CD4-positive, alpha-beta T cell treated with Interleukin-6 at 100 ng/mL for 8 hours (primary cell): ENCODE data around the gene C6orf47.
A peak's percentile ranks its signal among the peaks of the same experiment; 100 is the strongest.

ENCODE experiments used
- DNase-seq: peaks from one replicate; pipeline ENCODE4 v3.0.0-alpha.2; 2020; ENCODE audit warnings: mixed read lengths, low spot score

C6orf47 gene

DNA sequence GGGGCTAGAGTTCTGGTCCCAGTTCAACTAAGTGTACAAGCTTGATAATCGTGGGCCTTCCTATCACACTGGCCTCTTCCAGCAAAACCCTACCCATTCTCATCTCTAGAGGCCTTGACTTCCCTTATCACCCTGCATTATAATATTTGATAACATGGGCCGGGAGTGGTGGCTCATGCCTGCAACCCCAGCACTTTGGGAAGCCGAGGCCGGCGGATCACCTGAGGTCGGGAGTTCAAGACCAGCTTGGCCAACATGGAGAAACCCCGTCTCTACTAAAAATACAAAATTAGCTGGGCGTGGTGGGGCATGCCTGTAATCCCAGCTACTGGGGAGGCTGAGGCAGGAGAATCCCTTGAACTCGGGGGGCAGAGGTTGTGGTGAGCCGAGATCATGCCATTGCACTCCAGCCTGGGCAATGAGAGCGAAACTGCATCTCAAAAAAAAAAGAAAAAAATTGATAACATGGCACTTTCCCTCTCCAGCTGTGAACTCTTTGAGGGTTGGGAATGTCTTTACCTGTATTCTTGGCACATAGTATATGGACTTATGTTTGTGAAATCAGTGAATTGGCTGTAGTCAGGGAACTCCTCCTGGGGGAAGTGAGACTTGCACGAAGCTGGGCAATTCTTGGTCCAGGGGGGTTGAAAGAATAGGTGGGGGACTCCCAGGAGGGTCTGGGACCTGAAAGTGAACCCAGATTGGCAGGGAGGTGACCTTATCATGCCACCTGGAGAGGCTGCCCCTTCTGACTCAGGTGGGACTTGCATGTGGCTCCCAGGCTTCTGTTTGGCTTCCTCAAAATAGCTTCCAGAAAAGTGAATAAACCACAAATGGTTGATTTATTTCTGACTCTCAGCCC, 915 bp upstream of the C6orf47 start:
- no peak for DNase-seq

DNA sequence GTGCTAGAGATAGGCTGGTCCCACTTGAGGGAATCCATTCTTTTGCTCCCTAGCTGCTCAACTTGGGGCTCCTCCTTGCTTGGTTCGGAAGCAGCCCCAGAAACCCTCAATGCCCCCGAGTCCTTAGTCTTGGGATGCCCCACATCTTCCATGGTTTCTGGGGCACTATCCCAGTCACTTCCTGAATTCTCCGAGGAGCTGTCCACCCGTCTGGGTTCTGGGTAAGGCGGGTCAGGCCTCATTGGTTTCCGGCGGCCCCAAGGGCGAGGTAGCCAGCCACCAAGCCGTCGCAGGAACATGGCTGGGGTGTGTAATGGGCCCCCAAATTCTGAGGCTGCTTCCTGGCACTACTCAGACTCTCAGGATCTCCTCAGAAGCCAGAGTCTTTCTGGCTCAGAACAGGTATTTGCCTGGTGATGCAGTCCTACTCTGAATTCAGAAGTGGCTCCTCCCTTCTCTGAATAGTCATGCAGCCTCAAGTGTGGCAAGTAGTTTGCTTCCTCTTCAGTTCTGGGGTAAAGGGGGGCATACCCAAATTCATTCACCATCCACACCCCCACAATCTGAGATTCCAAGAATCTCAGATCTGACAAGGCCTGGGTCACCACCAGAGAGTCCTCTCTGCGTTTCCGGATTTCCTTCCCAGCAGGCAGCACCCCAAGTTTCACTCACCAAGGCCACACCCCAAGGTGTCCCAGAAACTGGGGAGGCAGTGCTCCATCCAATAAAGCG, 763 bp downstream of the C6orf47 start:
- DNase-seq: peak; percentile 28

DNA sequence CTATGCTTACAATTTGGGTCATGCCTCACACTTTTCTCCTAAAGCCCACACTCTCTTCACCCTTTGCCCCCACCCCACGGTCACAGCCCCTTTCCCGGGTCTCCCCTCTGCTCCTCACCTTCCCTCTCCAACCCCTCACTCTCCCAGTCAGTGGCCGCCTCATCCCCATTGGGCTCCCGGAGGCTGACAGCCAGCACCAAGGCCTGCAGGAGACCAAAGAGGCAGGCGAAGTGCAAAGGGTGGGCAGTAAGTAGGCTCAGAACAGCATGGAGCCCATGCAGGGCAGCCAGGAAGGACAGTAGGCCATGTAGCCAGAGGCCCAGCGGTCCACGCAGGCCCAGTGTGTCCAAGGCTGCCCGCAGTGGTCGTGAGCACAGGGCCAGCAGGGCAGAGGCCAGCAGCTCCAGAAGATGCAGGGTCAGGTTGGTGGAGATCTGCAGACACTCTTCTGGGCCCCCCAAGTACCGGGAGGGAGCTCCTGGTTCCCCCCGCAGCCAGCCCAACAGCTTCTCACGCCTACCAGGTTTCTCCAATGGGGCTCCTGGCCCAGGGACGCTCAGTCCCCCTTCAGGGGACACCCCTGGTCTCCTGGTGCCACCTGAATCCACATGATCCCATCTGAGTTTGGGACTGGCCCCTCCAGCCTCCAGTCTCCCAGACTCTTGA, 1.5 kb downstream of the C6orf47 start:
- no peak for DNase-seq

DNA sequence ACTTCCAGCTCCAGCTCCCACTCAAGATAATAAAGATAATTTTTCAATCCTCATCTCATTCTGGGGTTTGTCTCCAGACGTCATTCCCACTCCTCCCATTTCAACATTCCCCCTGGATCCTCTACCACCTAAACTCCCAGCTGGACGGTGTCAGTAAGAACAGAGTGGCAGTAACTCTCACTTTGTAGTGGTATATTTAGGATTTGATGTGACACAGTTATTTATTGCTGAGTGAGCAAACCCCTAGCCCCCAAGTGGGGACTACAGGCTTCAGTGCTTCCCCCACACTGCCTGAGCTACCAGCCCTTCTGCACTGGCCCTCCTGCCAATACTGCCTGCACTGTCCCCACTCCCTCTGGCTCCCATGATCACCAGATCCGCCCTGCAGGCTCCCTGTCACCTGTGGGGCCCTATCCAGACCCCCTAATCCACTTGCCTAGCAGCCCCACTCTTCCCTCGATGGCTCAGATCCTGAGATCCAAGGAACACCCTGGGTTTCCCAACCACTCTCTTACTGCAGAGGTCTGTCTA, 2.4 kb downstream of the C6orf47 start:
- no peak for DNase-seq

DNA sequence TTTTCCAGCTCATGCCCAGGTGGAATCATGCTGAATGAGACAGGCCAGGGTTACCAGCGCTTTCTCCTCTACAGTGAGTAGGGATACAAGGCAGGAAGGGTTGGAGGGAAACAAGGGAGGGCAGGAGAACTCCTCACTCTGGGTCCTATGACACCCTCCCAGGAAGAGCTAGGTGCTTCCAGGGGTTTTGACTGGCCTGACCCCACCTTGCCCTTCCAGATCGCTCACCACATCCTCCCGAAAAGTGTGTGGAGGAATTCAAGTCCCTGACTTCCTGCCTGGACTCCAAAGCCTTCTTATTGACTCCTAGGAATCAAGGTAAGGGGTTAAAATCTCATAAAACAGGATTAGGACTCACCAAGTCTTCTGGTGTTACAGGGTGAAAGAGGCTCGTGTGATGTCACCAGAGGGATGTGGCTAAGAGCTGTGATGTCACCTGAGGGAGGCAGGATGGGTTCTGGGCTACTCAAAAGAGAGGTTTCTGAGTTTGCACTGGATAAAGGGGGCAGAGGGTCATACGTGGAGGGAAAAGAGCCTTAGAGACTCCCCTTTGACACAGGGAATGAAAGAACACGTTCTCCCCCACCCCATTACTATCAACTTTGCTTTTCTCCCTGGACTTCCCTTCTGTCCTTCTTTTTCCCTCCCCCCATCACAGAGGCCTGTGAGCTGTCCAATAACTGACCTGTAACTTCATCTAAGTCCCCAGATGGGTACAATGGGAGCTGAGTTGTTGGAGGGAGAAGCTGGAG, 3.0 kb downstream of the C6orf47 start:
- DNase-seq: no peak

DNA sequence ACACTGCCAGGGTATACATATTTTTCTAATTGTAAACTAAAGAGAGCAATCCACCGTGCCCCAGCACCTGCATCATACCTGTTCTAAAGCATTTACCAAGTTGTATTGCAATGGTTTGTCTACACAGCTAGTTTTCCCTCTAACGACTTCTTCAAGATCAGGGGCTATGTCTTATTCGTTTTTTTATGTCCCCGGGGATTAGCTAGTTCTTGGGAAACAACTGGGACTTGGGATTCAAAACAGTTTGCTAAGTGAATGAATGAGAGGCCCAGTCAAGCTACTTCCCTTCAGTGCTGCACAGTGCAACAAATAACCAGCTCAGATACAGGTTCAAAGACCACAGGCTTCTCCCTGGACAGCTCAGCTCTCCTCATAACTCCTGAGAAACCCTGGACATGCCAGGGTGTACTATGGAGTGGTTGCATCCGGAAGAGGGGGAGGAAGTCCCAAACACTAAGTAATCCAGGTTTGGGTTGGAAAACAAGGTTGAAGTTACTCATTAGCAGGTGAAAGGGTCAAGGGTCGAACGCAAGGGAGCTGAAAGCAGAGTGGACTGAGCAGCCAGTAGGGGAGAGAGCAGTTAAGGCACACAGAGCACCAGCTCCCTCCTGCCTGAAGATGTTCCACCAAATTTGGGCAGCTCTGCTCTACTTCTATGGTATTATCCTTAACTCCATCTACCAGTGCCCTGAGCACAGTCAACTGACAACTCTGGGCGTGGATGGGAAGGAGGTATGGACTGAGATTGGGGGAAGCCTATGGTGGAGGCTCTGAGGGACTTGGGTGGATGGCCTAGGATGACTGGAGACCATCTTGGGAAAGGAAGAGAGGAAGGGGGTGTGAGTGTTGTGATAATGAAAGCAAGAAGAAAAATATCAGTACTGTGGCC, 5.0 kb downstream of the C6orf47 start, which contains the start of gene APOM:
Gene APOM, plus strand, starts transcription at position 546 of the 889 bp plus-strand sequence. Its CDS starts 73 bp downstream, at position 619.
- DNase-seq: no peak

DNA sequence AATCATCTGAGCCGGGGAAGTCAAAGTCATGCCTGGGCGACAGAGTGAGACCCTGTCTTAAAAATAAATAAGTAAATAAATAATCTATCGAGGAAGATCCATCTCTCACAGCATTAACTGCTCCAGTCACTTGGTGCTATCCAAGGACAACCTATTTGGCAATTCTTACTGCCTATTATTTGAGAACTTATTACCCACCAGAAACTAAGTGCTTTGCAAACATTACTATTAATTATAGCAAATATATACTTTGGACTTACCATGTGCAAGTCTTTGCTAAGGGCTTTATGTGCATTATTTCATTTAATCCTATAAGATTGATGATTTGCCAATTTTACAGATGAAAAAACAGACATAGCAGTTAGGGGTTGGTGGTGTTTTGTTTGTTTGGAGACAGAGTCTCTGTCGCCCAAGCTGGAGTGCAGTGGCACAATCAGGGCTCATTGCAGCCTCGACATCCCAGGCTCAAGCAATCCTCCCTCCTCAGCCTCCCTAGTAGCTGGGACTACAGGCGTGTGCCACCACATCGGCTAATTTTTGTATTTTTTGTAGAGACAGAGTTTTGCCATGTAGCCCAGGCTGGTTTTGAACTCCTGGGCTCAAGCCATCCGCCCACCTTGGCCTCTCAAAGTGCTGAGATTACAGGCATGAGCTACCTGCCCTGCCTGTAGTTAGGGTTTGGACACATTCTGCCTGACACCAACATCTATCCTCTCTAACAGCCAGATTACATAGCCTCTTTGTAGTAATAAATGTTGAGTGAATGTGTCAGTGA, 5.8 kb downstream of the C6orf47 start:
- no peak for DNase-seq

DNA sequence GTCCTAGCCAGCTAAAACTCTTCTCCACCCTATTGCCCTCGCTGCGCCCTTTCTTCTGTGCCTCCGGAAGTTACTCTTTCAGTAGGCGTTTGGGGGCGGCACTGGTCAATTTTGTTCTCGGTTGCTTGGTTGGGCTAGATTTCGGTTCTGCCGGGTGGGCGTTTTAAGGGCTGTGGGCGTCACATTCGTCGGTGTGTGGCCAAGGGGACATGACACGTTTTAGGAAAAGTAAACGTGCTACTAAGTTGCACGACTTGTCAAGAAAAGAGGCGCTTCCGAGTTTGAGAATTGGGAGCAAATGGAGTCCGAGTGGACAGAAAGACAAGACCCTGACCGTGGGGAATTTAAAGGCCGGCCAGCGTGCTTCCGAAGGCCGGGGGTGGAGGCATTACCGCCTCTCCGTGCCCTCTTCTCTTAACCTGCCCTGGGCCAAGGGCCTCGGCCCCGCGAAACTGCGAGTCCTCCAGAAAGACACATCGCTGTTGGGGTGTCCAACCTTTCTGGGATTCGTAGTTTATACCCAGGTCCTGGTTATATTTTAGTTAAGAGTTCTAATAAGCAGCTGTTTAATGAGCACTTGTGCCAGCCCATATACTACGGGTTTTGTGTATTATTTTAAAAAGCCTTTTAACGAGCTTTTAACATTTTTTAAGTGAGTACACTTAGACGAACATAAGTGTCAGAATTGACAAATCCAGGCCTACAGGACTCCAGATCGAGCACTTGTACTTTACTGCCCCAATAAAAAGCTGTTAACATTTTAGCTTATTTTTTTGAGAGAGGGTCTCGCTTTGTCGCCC, 7.5 kb downstream of the C6orf47 start:
- peak; percentile 82 for DNase-seq

DNA sequence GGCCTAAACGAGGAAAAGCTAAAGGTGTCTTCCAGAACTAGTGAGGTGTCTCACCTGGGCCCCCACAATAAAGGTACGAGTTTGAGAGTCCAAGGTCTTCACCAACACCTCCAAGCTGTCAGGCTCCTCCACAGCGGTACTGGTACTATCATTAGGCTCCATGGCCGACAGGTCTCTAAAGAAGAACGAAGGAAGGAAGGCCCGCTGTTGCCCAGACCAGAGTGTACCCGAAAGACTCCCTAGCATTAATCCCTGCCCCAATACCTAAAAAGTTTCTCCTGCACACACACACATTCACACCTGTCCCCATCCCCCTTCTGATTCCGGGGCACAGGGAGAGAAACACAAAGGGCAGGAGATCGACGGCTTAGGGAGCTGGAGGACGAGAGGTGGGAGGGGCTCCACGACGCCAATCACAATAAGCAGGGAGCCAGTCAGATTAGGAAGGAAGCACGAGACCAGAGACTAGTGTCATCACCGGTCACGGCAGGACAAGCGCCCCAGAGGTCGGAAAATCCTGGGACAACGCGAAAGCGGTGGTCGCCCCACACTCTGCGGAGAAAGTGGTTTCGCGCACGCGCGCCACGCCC, 8.9 kb downstream of the C6orf47 start:
- DNase-seq: no peak

DNA sequence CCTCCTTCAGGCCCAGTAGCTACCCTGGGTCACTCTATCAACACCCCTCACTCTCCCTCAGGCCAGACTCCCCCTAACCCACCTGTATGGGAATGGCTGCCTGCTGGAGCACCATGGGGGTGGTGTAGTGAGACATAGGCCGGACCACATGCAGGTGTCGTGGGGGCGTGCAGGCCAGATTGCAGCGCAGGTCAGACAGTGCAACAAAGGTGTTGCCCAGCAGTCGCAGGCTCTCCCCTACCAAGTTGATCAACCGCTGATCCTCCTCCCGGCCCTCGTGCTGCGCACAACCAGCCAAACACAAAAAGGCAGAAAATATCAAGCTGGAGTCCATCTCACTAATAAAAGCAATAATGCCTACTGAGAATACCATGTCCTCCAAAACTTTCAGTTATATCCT, 15.3 kb downstream of the C6orf47 start:
- no peak for DNase-seq

DNA sequence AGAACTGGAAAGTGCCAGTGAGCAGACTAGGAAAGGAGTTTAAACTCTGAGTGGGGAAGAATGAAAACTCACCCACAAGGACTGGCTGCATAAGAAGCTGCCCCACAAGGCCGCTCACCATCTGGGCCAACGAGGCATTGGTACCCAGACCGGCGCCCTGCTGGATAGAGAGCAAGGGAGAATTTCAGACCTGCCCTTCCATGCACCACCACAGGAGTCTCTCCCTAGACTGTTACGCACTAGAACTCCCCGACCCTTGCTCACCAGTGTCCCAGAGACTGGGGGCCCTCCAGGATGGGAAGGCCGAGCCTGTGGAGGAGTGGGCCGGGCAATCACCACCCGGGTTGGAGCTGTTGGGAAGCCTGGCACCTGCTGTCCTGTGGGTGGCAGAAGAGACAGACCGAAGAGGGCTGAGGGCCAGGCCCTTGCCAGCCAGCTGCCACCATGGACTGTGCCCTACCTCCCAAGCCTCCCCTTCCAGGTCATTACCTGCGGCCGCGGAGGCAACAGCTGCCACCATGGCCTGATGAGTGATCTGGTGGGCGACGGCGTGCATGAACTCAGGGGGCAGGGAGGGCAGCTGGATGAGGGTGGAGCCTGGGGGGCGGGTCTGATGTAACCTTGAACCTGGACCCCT, 16.6 kb downstream of the C6orf47 start:
- no peak for DNase-seq

DNA sequence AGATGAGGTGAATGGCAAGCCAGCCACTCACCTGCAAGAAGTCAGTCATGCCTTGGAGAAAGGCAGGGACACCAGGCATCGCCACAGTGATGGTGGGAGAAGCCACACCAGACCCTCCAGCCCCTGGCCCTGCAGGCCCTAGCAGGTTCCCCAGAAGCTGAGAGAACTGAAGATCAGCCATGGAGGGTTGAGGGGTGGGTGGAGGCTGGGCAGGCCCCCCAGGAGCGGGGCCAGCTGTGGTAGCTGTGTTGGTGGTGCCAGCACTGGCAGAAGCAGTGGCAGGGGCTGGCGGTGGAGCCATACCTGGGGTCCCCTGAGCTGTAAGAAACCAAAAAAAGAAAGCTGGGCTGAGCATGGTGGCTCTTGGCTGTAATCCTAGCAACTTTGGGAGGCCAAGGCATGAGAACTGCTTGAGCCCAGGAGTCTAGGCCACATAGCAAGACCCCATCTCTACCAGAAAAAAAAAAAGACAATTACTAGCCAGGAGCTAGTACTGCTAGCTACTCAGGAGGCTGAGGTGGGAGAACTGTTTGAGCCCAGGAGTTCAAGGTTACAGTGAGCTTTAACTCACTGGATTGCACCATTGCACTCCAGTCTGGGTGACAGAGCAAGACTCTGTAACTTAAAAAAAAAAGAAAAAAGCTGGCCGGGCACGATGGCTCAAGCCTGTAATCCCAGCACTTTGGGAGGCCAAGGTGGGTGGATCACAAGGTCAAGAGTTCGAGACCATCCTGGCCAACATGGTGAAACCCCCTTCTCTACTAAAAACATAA, 17.6 kb downstream of the C6orf47 start:
- DNase-seq: no peak

DNA sequence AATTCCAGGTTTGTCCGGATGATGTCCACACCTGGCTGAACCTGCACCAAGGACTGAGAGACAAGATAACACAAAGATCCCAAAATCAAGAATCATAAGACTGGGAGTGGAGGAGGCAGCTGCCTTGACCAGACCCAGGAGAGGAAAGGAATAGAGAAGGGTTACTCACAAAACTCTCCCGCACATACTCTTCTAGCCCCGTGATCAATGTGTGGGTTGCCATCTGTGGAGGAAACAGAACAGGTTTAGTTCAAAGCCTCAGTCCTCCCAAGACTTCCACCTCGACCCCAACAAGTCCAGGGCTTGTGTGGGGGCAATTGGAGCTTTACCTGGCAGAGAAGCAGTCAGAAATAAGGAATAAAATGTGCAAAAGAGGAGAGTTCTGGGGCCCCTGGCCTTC, 19.2 kb downstream of the C6orf47 start:
- DNase-seq: no peak

DNA sequence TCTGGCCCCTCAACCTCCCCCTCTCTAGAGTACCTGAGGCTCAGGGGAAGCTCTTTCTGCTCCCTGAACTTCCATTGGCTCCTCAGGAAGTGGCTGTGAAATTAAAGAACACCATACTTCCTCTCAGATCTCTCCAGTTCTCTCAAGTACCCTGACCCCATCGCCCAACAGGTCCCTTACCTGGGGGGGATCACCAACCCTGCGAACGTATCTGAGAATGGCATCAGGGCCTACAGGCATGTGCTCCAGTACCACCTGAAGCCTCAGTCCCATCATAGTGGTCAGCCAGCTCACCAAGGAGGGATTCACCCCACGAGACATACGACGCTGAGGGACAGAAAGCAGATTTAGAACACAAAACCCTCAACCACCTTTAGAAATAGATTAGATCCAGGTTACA, 20.0 kb downstream of the C6orf47 start:
- no peak for DNase-seq

DNA sequence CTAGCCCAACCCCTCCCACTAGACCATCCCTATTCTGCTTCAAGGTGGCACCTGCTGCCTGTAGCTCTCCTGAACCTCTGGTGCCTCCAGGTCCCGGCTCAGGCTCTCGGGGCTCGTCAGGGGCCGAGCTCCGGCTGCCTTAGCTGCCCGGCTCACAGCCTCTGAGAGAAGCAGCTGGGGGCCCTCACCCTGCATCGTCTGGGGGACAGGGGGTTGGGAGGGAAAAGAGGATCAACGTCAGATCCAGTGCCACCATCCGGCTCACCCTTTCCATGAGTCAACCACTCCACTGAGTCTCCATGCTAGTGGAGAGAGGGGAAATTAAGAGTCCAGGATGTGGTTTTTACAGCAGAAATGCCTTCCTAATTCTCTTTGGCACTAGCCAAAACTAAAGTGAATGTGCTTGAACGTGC, 21.1 kb downstream of the C6orf47 start:
- DNase-seq: no peak

DNA sequence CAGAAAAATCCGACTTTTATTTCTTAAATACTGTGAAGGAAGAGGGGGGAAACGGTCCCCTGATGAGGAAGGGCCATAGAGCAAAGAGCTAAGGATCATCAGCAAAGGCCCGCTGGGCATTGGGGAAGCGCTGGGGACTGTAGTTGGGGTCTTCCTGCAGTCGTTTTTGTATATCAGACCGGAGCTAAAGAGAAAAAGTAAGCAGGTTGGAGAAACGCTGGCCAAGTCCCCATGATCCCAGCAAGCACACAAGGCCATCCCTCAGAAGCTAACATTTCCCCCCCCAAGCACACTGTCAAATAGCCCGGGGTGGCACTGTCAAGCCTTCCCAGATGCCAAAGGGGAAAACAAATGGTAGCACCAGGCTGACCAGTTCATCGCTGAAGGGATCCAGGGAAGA, 21.5 kb downstream of the C6orf47 start:
- DNase-seq: no peak
